Measurements from ENCODE around the gene SCMH1.
"Not testable (repeated sequence)": the region's sequence is repeated elsewhere in the genome, so short reads cannot be mapped to it uniquely, and the experiment has no call there.

DNA sequence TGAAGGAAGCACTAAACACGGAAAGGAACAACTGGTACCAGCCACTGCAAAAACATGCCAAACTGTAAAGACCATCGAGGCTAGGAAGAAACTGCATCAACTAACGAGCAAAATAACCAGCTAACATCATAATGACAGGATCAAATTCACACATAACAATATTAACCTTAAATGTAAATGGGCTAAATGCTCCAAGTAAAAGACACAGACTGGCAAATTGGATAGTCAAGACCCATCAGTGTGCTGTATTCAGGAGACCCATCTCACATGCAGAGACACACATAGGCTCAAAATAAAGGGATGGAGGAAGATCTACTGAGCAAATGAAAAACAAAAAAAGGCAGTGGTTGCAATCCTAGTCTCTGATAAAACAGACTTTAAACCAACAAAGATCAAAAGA lies 63.9 kb downstream of the SCMH1 start:
- TF ChIP-seq POLR2A (IDR thresholded peaks at IDR 0.05; ENCODE audit: low read depth, low read length); EZH2 (IDR thresholded peaks at IDR 0.05; ENCODE audit: borderline replicate concordance, low read depth, low read length, severe bottlenecking); POLR2AphosphoS5 (IDR thresholded peaks at IDR 0.05; ENCODE audit: insufficient read depth, low read depth, low read length): not testable (repeated sequence)
- TF ChIP-seq, protein P1, sequence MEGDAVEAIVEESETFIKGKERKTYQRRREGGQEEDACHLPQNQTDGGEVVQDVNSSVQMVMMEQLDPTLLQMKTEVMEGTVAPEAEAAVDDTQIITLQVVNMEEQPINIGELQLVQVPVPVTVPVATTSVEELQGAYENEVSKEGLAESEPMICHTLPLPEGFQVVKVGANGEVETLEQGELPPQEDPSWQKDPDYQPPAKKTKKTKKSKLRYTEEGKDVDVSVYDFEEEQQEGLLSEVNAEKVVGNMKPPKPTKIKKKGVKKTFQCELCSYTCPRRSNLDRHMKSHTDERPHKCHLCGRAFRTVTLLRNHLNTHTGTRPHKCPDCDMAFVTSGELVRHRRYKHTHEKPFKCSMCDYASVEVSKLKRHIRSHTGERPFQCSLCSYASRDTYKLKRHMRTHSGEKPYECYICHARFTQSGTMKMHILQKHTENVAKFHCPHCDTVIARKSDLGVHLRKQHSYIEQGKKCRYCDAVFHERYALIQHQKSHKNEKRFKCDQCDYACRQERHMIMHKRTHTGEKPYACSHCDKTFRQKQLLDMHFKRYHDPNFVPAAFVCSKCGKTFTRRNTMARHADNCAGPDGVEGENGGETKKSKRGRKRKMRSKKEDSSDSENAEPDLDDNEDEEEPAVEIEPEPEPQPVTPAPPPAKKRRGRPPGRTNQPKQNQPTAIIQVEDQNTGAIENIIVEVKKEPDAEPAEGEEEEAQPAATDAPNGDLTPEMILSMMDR (IDR thresholded peaks at IDR 0.05; ENCODE audit: extremely low read depth in 1 of 2, insufficient read depth in 1 of 2, low read depth in 1 of 2, low read length in 2 of 2) = not testable (repeated sequence)

Data from endothelial cell of umbilical vein (primary cell).